ENCODE measurements around the gene BCAP29.

The BCAP29 gene

DNA sequence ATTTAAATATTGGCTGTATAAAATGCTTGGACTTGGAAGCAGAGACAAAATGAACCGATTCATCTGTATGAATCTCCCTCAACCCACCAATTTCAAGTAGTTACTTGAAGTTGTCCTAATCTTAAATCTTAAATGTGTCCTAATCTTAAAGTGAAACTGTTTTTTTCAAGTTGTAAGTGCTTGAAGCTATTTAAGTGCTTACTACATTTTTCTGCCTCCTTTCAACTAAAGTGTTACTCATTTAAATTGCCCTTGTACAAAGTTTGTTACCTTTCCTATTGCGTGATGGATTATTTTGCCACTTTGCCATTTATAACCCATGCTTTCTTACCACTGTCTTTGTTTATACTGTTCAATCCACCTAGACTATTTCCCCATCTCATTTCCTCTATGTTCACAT, 2.8 kb downstream of the BCAP29 start:
- DNase-seq: no peak

- no peak for DNase-seq
Measured at GRCh38 chr7:107584716-107585115, 4.7 kb downstream of the BCAP29 start.

DNA sequence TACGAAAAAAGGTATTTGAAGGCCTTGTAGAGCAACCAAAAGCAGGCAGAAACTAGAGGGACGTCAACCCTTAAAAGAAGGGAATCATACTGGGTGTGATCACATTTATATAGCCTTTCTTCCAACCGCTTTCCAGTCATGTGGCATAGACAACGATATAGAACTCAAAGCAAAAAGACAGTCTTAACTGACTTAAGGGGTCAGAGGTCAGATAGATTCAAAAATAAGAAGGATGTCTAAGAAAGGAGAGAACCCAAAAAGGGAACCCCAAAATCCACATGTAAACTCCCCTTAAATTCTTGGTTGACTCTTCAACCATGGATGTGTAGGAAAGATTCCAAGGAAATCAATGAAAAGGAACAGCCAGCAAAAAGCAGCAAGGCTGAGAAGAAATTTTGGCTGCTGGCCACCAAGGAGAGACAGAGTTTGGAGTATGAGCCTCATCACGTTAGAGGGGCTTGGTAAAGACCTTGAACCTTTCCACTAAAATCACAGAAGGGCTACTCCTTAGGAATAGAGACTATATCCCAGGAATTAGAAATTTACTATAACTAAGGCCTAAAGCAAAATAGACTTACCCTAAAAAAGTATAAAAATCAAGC, 8.6 kb downstream of the BCAP29 start:
- DNase-seq: no peak

DNA sequence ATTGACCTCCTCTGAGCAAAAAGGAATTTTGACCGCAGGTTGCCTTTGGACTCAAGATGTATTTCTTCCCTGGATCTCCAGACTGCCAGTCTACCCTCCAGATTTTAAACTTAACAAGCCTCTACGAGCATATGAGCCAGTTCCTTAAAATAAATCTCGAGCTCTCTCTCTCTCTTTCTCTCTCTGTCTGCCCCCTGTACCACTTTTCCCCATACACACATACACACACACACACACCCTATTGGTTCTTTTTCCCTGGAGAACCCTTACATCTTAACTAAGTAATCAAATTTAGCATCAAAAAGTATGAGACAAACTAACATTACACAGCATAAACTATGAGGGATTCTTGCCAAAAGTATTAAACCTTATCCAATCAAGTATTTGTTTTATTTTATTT, 11.4 kb downstream of the BCAP29 start:
- DNase-seq: no peak

- DNase-seq: peak; percentile 40
Measured at GRCh38 chr7:107592361-107593024, 12.4 kb downstream of the BCAP29 start.

DNA sequence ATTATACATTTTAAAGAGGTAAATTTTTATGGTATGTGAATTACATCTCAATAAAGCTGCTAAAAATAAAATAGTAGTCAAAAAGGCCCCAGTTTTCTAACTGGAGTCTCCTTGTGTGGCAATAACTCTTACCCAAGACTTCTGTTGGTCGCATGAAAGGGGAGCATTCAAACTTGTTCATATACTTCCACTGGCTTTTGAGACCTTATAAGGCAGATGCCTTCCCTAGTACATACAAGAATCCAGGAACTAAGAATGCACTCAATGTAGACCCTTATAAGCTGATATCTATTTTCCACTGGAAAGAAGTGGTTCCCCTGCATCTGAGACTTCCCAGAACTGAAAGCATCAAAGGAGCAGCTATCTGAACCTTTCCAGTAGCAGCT, 13.0 kb downstream of the BCAP29 start:
- DNase-seq: no peak

DNA sequence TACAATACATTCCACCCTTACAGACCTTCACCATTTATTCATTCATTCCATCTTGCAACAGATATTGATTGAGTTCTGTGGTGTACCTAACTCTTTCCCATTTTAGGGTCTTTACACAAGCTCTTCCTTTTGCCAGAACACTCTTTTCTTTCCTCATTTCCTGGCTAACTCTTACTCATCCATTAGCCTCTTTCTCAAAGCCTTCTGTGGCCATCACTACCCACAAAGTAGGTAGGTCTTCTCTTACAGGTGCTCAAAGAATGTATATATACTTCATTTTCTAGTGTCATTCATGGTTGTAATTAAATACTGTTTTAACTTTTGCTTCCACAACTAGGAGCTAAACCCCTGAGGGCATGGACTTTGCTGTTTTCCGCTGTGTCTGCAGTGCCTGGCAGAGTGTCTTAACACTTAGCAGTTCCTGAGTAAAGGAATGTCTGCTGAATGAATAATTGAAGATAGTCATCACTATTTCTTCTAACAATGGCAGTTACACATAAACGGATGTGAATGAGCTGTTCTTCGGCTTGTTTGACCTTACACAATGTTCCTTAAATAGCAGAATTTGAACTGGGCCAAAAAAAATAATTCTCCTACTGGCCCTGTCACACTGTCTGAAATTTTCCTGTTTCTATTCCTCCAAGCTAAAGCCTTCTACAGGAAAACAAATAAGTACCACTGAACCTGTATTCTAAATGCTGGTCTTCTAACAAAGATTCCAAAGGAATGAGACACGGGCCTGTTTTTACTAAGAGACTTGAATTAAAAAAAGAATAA, 15.1 kb downstream of the BCAP29 start:
- no peak for DNase-seq

- no peak for DNase-seq
Measured at GRCh38 chr7:107596881-107597581, 17.0 kb downstream of the BCAP29 start.

DNA sequence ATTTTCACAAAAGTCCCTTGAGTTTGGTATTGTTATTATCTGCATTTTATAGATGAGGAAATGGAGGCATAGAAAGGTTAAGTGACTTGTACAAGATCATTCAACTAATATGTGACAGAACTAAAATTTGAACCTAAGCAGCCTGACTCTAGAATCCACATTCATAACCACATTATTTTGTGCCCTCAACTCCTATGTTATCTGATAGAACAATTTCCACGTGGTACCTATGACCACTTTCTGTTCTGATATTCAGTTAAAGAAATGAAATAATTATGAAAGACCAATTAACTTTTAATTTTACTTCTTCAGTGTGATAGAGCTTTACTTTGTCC, 17.5 kb downstream of the BCAP29 start:
- DNase-seq: no peak

DNA sequence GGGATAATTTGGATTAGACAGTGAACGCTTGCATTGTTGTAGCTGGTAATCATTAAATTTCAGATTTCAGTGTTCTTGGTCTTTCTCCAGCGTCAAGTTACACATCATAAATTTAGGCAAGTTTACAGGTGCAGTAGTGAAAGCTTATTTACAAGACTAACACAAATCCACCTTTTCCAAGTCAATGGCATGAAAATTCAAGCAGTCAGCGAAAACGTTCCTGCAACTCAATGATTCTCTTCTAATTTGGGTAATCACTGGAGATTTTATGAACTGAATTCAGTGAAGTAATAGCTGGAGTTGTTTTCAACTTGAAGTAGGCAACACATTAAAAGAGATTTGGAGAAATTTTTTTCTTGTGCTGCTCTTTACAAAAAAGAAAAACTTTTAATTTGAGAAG, 17.9 kb downstream of the BCAP29 start:
- DNase-seq: no peak

- no peak for DNase-seq
Measured at GRCh38 chr7:107599262-107599661, 19.2 kb downstream of the BCAP29 start.

DNA sequence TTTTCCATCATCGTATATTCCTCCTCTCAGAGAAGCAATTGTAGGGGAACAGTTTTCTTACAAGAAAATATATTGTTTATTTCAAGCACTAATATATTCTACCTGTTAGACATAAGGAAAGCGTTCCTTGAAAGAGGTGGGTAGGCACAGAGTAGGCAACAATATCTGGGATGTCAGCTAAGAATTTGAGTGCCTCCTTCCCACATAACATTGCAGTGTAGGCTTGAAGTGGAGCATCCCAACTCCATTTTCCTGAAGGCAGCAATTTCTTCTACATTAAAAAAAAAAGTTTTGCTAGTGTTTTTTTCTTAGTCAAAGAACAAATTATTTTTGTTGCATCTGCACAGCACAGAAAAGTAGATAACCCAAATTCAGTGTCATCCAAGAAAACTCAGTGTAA, 20.8 kb downstream of the BCAP29 start:
- DNase-seq: no peak

DNA sequence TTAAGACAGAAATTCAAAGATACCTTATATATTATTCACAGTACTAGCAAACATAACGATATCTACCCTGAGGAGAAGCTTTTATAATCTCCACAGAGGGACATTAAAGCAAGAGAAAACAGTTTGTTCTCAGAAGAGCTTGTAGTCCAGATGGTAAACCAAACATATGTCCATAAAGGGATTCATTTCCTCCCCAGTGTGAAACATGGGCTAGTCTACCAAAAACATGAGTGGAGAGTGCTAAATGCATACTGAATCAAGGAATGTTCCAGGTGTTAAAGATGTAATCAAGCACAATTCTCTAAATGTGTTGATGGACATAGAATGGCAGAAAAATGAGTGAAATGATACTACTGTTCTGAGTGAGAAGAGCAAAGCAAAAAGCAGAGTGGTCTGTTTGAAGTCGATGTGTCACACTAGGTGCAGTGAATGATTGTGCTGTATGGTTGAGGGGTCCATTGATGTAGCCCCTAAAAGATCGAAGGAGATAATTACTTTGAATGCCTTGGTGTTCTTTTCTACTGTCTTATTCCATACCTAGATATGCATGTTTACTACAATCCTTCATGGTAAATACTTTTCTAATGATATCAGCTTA, 25.3 kb downstream of the BCAP29 start:
- no peak for DNase-seq

- no peak for DNase-seq
Measured at GRCh38 chr7:107606303-107606702, 26.3 kb downstream of the BCAP29 start.

GRCh38 chr7:107609811-107610261, 29.8 kb downstream of the BCAP29 start:
- DNase-seq: peak; percentile 23

DNA sequence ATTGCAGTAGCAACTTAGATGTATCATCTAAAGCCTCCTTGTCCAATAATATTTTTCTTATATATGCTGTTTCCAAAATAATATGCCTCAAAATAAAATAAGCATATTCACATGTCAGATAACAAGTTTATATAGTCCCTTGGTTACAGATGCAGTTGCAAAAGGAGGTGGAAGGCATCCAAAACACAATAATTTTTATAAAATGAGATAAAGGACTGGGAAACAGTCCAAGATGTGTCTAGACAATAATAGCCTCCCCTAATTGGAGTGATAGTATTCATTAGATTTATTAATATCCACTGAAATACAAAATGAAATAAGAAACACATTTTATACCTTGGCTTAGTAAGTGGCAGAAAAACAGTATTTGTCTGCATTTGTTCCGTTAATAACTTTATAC, 30.3 kb downstream of the BCAP29 start:
- no peak for DNase-seq

GRCh38 chr7:107613439-107613838, 33.4 kb downstream of the BCAP29 start:
- DNase-seq: no peak

DNA sequence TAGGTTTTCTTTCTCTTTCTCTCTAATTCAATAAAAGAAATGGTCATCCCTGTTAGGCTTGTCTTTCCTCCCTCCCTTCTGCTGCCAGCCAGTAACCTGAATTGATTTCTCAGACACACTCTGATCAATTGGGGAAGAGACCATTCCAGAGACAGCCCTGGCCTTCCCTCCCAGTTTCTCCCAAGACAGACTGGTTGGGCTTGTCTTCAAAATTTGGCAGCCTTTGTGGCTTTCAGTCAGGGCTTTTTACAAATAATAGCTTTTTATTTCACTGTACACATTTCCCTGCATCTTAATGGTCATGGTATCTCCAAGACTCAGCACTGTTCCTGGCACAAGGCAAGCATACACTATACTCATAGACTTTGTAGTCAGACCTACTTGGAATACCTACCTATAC, 33.9 kb downstream of the BCAP29 start:
- DNase-seq: no peak

- no peak for DNase-seq
Measured at GRCh38 chr7:107614425-107614824, 34.4 kb downstream of the BCAP29 start.

DNA sequence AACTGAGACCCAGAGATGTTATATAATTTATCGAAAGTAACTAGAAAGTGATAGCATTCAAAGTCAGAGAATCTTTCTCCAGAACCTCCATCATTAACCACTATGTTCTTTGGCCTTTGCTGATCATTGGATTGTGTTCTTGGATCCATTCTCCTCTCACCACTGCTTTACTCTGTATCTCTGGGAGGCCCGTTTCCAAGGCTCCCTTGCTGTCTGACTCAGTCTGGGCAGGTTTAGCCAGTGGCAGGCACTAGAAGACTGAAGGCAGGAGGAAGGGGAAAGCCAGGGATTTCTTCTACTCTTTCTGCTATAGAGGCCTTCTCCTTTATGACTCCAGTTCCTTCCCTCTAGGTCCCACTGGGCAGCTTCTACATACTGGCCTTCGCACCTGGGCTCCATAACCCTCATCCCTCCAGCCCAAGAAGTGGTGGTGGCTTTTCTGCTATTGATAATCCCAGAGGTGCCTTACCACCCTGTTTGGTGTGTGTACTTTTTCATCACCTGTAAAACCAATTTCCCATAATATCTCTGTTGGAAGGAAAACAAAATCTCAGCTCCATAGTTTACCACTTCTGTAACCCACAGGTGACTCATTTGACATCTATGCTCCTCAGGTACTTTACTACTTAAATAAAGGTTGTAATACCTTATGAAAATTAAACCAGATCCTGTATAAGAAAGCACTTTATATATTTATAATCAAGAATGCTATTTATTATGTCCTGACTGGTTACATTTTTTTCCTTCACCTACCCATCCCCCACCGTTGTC, 36.0 kb downstream of the BCAP29 start:
- no peak for DNase-seq

- no peak for DNase-seq
Measured at GRCh38 chr7:107622429-107622828, 42.4 kb downstream of the BCAP29 start.

DNA sequence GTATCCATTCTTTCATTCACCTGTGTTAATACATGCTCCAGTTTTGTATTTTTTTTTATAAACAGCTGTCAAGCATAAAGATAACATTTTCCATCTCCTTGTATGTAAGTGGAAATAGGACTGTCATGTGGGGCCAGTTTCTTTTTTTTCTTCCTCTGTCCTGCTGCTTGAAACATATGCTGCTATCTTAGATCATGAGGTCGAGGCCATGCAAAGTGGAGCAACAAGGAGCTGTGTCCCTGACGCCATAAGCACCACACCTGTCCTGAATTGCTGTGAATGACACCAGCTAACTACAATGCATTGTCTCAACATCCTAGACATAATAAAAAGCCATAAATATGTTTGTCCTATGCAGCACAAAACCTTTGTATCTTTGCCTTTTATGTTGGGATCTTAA, 42.8 kb downstream of the BCAP29 start:
- no peak for DNase-seq

GRCh38 chr7:107627002-107627401, 47.0 kb downstream of the BCAP29 start:
- no peak for DNase-seq

Data from NCI-H446 treated with DMSO at 0.1 percent for 48 hours (cell line).